OCI-LY3 (cell line): ENCODE results near the gene RPS19BP1.

Source experiments
- CTCF ChIP-seq: fragments of 200-600, 300-600 bp; sonication (generic); IDR thresholded peaks from 2 replicates; pipeline ENCODE4 v1.5.1; 2014; ENCODE audit warnings: antibody characterized with exemption, low read length, low read depth
- EZH2phosphoT487 ChIP-seq: fragments of 200-600 bp; shearing (Covaris generic); IDR thresholded peaks from 2 replicates; pipeline ENCODE4 v1.6.1; 2018; ENCODE audit warnings: antibody characterized with exemption, mixed run types, low read depth

- no peak for TF ChIP-seq CTCF
- no peak for TF ChIP-seq EZH2phosphoT487
These were observed 27.6 kb upstream of the RPS19BP1 start for GRCh38 chr22:39560127-39560526.
